ENCODE data around the gene PDGFRA. TPM values are rescaled to one million over a fixed set of nuclear protein-coding genes. Genes with fewer than 3 reads are reported as not detected.

Gene PDGFRA
- total RNA-seq, 2 donors from 2014 or later = 25.3 to 42.8 TPM

- Histone ChIP-seq H3K4me3 (no peak overlapping the region), H3K9me3 (no peaks in the 10 kb centered on the region), H3K27me3 (no peaks in the 10 kb centered on the region), H3K4me1 (no peaks in the 10 kb centered on the region), H3K36me3 (no peaks in the 10 kb centered on the region), H3K27ac (no peak overlapping the region)
- no peak for DNase-seq (ENCODE audit: low spot score)
- TF ChIP-seq, protein P1, sequence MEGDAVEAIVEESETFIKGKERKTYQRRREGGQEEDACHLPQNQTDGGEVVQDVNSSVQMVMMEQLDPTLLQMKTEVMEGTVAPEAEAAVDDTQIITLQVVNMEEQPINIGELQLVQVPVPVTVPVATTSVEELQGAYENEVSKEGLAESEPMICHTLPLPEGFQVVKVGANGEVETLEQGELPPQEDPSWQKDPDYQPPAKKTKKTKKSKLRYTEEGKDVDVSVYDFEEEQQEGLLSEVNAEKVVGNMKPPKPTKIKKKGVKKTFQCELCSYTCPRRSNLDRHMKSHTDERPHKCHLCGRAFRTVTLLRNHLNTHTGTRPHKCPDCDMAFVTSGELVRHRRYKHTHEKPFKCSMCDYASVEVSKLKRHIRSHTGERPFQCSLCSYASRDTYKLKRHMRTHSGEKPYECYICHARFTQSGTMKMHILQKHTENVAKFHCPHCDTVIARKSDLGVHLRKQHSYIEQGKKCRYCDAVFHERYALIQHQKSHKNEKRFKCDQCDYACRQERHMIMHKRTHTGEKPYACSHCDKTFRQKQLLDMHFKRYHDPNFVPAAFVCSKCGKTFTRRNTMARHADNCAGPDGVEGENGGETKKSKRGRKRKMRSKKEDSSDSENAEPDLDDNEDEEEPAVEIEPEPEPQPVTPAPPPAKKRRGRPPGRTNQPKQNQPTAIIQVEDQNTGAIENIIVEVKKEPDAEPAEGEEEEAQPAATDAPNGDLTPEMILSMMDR (IDR thresholded peaks at IDR 0.05) = no peak
Measured at GRCh38 chr4:54268151-54268550, 39.1 kb downstream of the PDGFRA start.

DNA sequence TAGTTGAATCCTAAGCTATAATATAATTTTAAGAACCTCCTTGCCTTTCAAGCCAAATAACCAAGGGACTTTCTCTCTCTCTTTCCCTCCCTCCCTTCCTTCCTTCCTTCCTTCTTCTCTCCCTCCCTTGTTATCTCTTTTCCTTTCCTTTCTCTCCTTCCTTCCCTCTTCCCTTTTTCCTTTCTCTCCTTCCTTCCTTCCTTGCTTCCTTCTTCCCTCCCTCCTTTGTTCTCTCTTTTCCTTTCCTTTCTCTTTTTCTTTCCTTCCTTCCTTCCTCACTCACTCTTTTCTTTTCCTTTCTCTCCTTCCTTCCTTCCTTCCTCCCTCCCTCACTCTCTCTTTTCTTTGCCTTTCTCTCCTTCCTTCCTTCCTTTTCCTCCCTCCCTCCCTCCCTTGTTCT is 42.4 kb downstream of the PDGFRA start:
- H3K4me3 ChIP-seq = no peak overlapping the region
- H3K36me3 ChIP-seq = no peaks in the 10 kb centered on the region
- no peak for DNase-seq (ENCODE audit: low spot score)
- H3K27ac ChIP-seq = no peak overlapping the region
- H3K27me3 ChIP-seq = no peaks in the 10 kb centered on the region
- peaks cover 0 to 9% of the 10 kb centered on the region in 2 donors for H3K4me1 ChIP-seq
- TF ChIP-seq, protein P1 (IDR thresholded peaks at IDR 0.05) = no peak
- H3K9me3 ChIP-seq = no peaks in the 10 kb centered on the region

DNA sequence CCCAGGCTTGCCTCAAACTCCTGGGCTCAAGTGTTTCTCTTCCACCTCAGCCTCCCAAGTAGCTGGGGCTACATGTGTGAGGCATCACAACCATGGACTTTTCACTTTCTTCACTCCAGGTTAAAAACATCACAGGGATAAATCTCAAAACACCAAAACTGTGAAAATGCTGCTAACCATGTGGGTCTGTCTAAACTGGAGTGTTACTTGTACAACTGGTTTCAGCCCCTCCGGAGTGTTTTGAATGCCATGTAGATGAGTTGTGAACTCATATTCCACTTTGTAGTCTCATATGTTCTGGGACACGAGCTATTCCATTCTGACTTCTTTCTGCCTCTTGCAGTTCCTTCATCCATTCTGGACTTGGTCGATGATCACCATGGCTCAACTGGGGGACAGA is 43.0 kb downstream of the PDGFRA start:
- DNase-seq (ENCODE audit: low spot score) = no peak
- H3K9me3 ChIP-seq = no peaks in the 10 kb centered on the region
- no peaks in the 10 kb centered on the region for H3K36me3 ChIP-seq
- H3K4me3 ChIP-seq = no peak overlapping the region
- no peak overlapping the region for H3K27ac ChIP-seq
- H3K4me1 ChIP-seq = peaks cover 0 to 15% of the 10 kb centered on the region in 2 donors
- TF ChIP-seq, protein P1 (IDR thresholded peaks at IDR 0.05) = no peak
- H3K27me3 ChIP-seq = no peaks in the 10 kb centered on the region

DNA sequence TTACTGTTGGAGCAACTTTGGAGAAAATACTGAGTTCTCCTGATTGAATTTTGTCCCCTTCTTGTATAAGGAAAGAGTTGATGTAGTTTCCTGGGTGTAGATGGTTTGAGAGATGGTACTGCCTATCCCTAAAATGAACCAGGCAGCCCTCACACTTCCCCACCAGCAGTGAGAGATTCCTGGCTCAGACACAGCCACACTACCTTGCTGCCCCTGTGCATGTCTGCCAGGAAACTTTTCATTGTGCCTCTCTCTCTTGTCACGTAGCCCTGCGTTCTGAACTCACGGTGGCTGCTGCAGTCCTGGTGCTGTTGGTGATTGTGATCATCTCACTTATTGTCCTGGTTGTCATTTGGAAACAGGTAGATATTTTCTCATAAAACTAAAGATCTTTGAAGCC is 45.2 kb downstream of the PDGFRA start:
- peaks cover 0 to 21% of the 10 kb centered on the region in 2 donors for H3K4me1 ChIP-seq
- H3K4me3 ChIP-seq = no peak overlapping the region
- no peaks in the 10 kb centered on the region for H3K9me3 ChIP-seq
- H3K36me3 ChIP-seq = no peaks in the 10 kb centered on the region
- no peaks in the 10 kb centered on the region for H3K27me3 ChIP-seq
- H3K27ac ChIP-seq = no peak overlapping the region
- TF ChIP-seq, protein P1 (IDR thresholded peaks at IDR 0.05) = no peak
- DNase-seq (ENCODE audit: low spot score) = no peak

DNA sequence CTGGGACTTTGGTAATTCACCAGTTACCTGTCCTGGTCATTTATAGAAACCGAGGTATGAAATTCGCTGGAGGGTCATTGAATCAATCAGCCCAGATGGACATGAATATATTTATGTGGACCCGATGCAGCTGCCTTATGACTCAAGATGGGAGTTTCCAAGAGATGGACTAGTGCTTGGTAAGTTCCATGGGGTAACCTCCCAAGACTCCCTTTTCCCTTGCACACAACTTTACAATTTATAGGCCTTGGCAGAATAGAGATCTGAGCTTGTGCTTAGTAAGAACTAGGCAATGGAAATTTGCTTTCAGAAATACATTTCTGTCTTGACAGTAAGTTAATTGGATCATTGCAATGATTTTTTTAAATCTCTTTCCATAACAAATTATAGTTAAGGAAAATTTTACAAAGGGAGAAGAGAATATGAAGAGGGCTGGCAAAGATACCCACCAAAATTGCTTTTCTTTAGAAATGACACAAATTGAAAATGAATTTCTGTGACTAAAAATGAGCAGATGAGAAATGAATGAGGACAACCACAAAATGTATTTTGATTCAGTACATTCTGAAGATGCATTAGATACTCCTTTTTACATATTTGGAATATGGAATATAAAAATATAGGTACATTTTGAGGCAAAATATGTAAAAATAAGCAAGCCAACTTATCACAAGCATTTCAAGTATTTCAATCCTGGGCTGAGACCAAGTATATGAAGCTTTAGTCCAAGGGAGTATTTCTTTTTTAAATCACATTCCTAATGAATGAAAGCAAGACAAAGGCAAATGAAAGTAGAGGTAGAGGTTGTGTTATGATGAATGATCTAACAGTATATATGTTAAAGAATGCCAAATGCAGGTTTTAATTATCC is 45.9 kb downstream of the PDGFRA start:
- Histone ChIP-seq H3K4me1 (peaks cover 0 to 23% of the 10 kb centered on the region in 2 donors), H3K27ac (no peak overlapping the region), H3K36me3 (no peaks in the 10 kb centered on the region), H3K27me3 (no peaks in the 10 kb centered on the region), H3K4me3 (no peak overlapping the region), H3K9me3 (no peaks in the 10 kb centered on the region)
- DNase-seq (ENCODE audit: low spot score) = no peak
- TF ChIP-seq, protein P1 (IDR thresholded peaks at IDR 0.05) = no peak

Data from right atrium auricular region (tissue), 2 donors.